Ectodermal cell (in vitro differentiated cells): ENCODE measurements around the gene OPRD1.
A peak's percentile ranks its signal among the peaks of the same experiment; 100 is the strongest.

ENCODE experiments used
- H3K27ac ChIP-seq: 2 replicates; pipeline ENCODE4 v1.7.0; 2013; ENCODE audit warnings: mild to moderate bottlenecking, low read depth, low read length; ENCODE audit not compliant: insufficient read depth, poor library complexity, severe bottlenecking
- H3K27me3 ChIP-seq: 2 replicates; pipeline ENCODE4 v1.7.0; 2013; ENCODE audit warnings: mild to moderate bottlenecking, low read length; ENCODE audit not compliant: insufficient read depth, control insufficient read depth, poor library complexity, severe bottlenecking
- H3K36me3 ChIP-seq: one replicate; pipeline ENCODE4 v1.7.0; 2013; ENCODE audit warnings: low read length; ENCODE audit not compliant: control insufficient read depth, insufficient read depth
- H3K4me1 ChIP-seq: one replicate; pipeline ENCODE4 v1.7.0; 2013; ENCODE audit warnings: low read length; ENCODE audit not compliant: control insufficient read depth, insufficient read depth
- H3K4me3 ChIP-seq: 2 replicates; pipeline ENCODE4 v1.7.0; 2013; ENCODE audit warnings: low read depth, low read length, control low read depth; ENCODE audit not compliant: insufficient read depth
- H3K9me3 ChIP-seq: 2 replicates; pipeline ENCODE4 v1.7.0; 2013; ENCODE audit warnings: mild to moderate bottlenecking, low read length, moderate library complexity; ENCODE audit not compliant: control insufficient read depth
- WGBS, 2 experiments: methylation state at CpG; one replicate each; pipeline ENCODE4 v1.1.7; 2013; ENCODE audit warnings: missing lambda C conversion rate in 2 of 2; 5-methylcytosine and 5-hydroxymethylcytosine counted together

The OPRD1 gene

GRCh38 chr1:28800324-28800723 lies 11.6 kb upstream of the OPRD1 start:
- Histone ChIP-seq H3K4me3 (no peak overlapping the region), H3K4me1 (peaks cover 17% of the 10 kb centered on the region), H3K9me3 (peaks cover 3% of the 10 kb centered on the region), H3K27me3 (no peaks in the 10 kb centered on the region), H3K27ac (no peak overlapping the region), H3K36me3 (no peaks in the 10 kb centered on the region)
- 49 to 53% methylated on average over 3 of the region's 3 CpGs for WGBS, 2 experiments

DNA sequence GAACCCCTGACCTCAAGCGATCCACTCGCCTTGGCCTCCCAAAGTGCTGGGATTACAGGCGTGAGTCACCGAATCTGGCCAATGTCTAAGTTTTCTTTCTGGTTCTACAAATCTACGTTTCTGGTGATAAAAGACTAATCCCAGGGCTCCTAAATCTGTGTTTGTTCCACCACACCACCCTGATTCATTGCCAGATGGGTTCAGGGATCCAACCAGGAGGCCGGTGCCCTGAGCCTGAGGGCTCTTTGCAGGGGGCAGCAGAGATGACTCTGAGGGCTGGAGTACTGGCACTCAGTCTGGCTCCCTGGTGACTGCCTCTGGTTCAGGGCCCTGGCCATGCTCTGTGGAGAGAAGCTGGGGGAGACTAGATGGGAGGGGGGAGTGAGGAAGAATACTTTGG lies 10.5 kb upstream of the OPRD1 start:
- H3K4me3 ChIP-seq: no peak overlapping the region
- peaks cover 3% of the 10 kb centered on the region for H3K9me3 ChIP-seq
- no peak overlapping the region for H3K27ac ChIP-seq
- H3K36me3 ChIP-seq: no peaks in the 10 kb centered on the region
- peaks cover 17% of the 10 kb centered on the region for H3K4me1 ChIP-seq
- no peaks in the 10 kb centered on the region for H3K27me3 ChIP-seq
- whole genome bisulfite sequencing, 2 experiments: 90 to 92% methylated on average over 6 of the region's 6 CpGs

GRCh38 chr1:28803051-28803450 lies 8.9 kb upstream of the OPRD1 start:
- Histone ChIP-seq H3K27me3 (no peaks in the 10 kb centered on the region), H3K9me3 (peaks cover 3% of the 10 kb centered on the region), H3K36me3 (no peaks in the 10 kb centered on the region), H3K4me1 (peaks cover 17% of the 10 kb centered on the region), H3K4me3 (no peak overlapping the region), H3K27ac (no peak overlapping the region)
- WGBS, 2 experiments: 92 to 96% methylated on average over 5 of the region's 5 CpGs

DNA sequence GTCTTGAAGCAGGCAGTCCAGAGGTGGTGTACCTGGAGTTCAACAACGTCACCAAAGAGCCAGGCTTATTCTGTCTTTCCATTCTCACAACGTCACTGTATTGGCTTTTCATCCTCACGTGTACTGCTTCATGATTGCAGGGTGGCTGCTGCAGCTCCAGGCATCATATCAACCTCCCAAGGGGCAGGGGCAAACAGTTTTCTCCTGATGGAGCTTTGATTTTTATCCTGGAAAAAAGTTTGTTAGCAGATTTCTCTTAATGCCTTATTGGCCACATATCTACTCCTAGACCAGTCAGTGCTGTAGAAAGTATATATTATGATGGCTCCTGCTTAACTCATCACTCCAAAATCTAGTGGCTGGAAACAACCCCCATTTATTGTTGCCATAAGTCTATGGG lies 8.3 kb upstream of the OPRD1 start:
- Histone ChIP-seq H3K4me1 (peaks cover 17% of the 10 kb centered on the region), H3K27ac (no peak overlapping the region), H3K27me3 (no peaks in the 10 kb centered on the region), H3K9me3 (peaks cover 3% of the 10 kb centered on the region), H3K4me3 (no peak overlapping the region), H3K36me3 (no peaks in the 10 kb centered on the region)
- 94 to 97% methylated on average over 3 of the region's 3 CpGs for WGBS, 2 experiments

- H3K36me3 ChIP-seq: no peaks in the 10 kb centered on the region
- H3K27ac ChIP-seq: no peak overlapping the region
- peaks cover 17% of the 10 kb centered on the region for H3K4me1 ChIP-seq
- peaks cover 3% of the 10 kb centered on the region for H3K9me3 ChIP-seq
- no peak overlapping the region for H3K4me3 ChIP-seq
- WGBS, 2 experiments: 54 to 63% methylated on average over 3 of the region's 3 CpGs
- no peaks in the 10 kb centered on the region for H3K27me3 ChIP-seq
Measured at GRCh38 chr1:28804071-28804470, 7.9 kb upstream of the OPRD1 start.

DNA sequence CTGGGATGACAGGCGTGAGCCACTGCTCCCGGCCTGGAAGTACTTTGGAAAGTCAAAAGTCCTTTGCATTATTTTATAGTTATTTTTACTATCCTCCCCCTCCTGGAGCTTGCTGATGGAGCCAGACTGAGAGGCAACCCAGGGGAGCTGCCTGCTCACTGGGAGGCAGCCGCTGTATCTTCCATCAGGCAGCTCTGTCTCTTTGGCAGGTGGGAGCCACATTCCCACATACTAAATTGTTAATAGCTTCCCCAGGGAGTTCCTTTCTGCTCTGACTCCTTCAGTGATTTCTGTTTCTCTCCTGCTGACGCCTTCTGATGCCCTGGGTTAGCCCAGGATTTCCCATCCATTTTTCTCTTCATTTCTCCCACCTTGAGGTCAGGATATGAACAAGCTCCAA lies 4.9 kb upstream of the OPRD1 start:
- no peak overlapping the region for H3K27ac ChIP-seq
- WGBS, 2 experiments: 70 to 75% methylated on average over 4 of the region's 4 CpGs
- peaks cover 6% of the 10 kb centered on the region for H3K4me1 ChIP-seq
- peaks cover 3% of the 10 kb centered on the region for H3K9me3 ChIP-seq
- H3K36me3 ChIP-seq: no peaks in the 10 kb centered on the region
- no peak overlapping the region for H3K4me3 ChIP-seq
- peaks cover 22% of the 10 kb centered on the region for H3K27me3 ChIP-seq

- peaks cover 31% of the 10 kb centered on the region for H3K27me3 ChIP-seq
- no peak overlapping the region for H3K27ac ChIP-seq
- 92 to 95% methylated on average over 4 of the region's 4 CpGs for WGBS, 2 experiments
- peaks cover 1% of the 10 kb centered on the region for H3K9me3 ChIP-seq
- no peak overlapping the region for H3K4me3 ChIP-seq
- peaks cover 6% of the 10 kb centered on the region for H3K4me1 ChIP-seq
- no peaks in the 10 kb centered on the region for H3K36me3 ChIP-seq
Measured at GRCh38 chr1:28807986-28808385, 4.0 kb upstream of the OPRD1 start.

GRCh38 chr1:28811369-28811765 lies 603 bp upstream of the OPRD1 start:
- WGBS, 2 experiments: 89 to 91% methylated on average over 9 of the region's 9 CpGs
- Histone ChIP-seq H3K9me3 (no peaks in the 10 kb centered on the region), H3K27ac (no peak overlapping the region), H3K4me1 (peaks cover 13% of the 10 kb centered on the region), H3K27me3 (peaks cover 51% of the 10 kb centered on the region), H3K4me3 (peak overlapping the region; percentile 6), H3K36me3 (no peaks in the 10 kb centered on the region)

- WGBS, 2 experiments: 76 to 77% methylated on average over 34 of the region's 34 CpGs
- no peaks in the 10 kb centered on the region for H3K36me3 ChIP-seq
- H3K4me3 ChIP-seq: peak overlapping the region; percentile 29
- H3K4me1 ChIP-seq: peaks cover 13% of the 10 kb centered on the region
- no peaks in the 10 kb centered on the region for H3K9me3 ChIP-seq
- H3K27ac ChIP-seq: no peak overlapping the region
- H3K27me3 ChIP-seq: peaks cover 51% of the 10 kb centered on the region
Measured at GRCh38 chr1:28812669-28813468, 899 bp downstream of the OPRD1 start.

- Histone ChIP-seq H3K27me3 (peaks cover 51% of the 10 kb centered on the region), H3K36me3 (no peaks in the 10 kb centered on the region)
- 93% methylated on average over 15 of the region's 15 CpGs for WGBS, 2 experiments
Measured at GRCh38 chr1:28813931-28814465, 2.0 kb downstream of the OPRD1 start.

More at GRCh38 chr1:28813931-28814465, 2.0 kb downstream of the OPRD1 start:
- Histone ChIP-seq H3K4me3 (no peak overlapping the region), H3K9me3 (no peaks in the 10 kb centered on the region), H3K4me1 (peaks cover 13% of the 10 kb centered on the region), H3K27ac (no peak overlapping the region)
